Measurements from ENCODE around the gene NUP210L. TPM values are rescaled to one million over a fixed set of nuclear protein-coding genes. Genes with fewer than 3 reads are reported as not detected.

NUP210L gene
- total and polyA plus RNA-seq, 9 of the 15 experiments (the other 6 are each of a cell fraction or from before 2014, with no cell fraction given) = 0.01 to 0.04 TPM; not detected in 7

GRCh38 chr1:154181944-154182343, 27.1 kb upstream of the NUP210L start:
- no peak for DNase-seq (ENCODE audit: extremely low read depth in 1 of 4, low spot score in 3 of 4)
- TF ChIP-seq ESRRB (CRISPR knock-in tag; IDR thresholded peaks at IDR 0.05; ENCODE audit: borderline replicate concordance) = no peak
- no peak for TF ChIP-seq TCF3 (CRISPR knock-in tag; IDR thresholded peaks at IDR 0.05)
- no peak for TF ChIP-seq MEIS2 (IDR thresholded peaks at IDR 0.05; ENCODE audit: partially characterized antibody)
- no peak for TF ChIP-seq EWSR1 (IDR thresholded peaks at IDR 0.05; ENCODE audit: borderline replicate concordance, low read depth, partially characterized antibody)
- TF ChIP-seq CREB1 (IDR thresholded peaks at IDR 0.05) = no peak
- 0 out of 2 replicates have a peak, but pooled peaks have one; percentile 26 for TF ChIP-seq CREB1 (CRISPR knock-in tag; IDR thresholded peaks at IDR 0.05)
- 0 out of 2 replicates have a peak, but pooled peaks have one; percentile 15 for TF ChIP-seq MECOM (CRISPR knock-in tag; IDR thresholded peaks at IDR 0.05)
- TF ChIP-seq ZNF830 (CRISPR knock-in tag; IDR thresholded peaks at IDR 0.05) = no peak
- TF ChIP-seq LCOR (CRISPR knock-in tag; IDR thresholded peaks at IDR 0.05) = 0 out of 2 replicates have a peak, but pooled peaks have one; percentile 17
- peak; percentile 54; the same call in 1 of the 2 replicates for TF ChIP-seq EGR1 (conservative IDR thresholded peaks at IDR 0.05)
- no peak for TF ChIP-seq NCOA6 (IDR thresholded peaks at IDR 0.05)
- TF ChIP-seq ZNF512 (tag; IDR thresholded peaks at IDR 0.05) = no peak
- TF ChIP-seq NR2C2 (CRISPR knock-in tag; IDR thresholded peaks at IDR 0.05) = 0 out of 2 replicates have a peak, but pooled peaks have one; percentile 33
- TF ChIP-seq NR2C2 (tag; IDR thresholded peaks at IDR 0.05) = no peak
- TF ChIP-seq MLLT1 (IDR thresholded peaks at IDR 0.05) = no peak
- no peak for TF ChIP-seq CEBPZ (IDR thresholded peaks at IDR 0.05; ENCODE audit: borderline replicate concordance, low read depth, low read length)
- TF ChIP-seq ZNF354B (CRISPR knock-in tag; IDR thresholded peaks at IDR 0.05) = no peak

More at GRCh38 chr1:154181944-154182343, 27.1 kb upstream of the NUP210L start:
- peak overlapping the region; percentile 94 for H3K4me2 ChIP-seq (ENCODE audit: insufficient read depth, low read length)
- no peaks in the 10 kb centered on the region; the same call in 1 of the 2 replicates for H3K9me3 ChIP-seq (replicated peaks; ENCODE audit: control insufficient read depth, insufficient read depth, low read depth, low read length)
- FAIRE-seq (peak; percentile 55), ATAC-seq (no peak)
- in situ Hi-C loops (cut with MboI) (no loop called here), intact Hi-C loops (cut with micrococcal nuclease) (loop anchor here (2.0 to 5.0 kb wide), 3 partner anchors 23 to 190 kb away; partner anchors contain the start of gene RPS27)
- H3K79me2 ChIP-seq (ENCODE audit: control insufficient read depth, insufficient read depth, low read length) = peaks cover 61% of the 10 kb centered on the region
- 0 out of 2 replicates have a peak overlapping the region, but pooled peaks have one; percentile 90 for H2AFZ ChIP-seq (ENCODE audit: low read depth, low read length)
- BruUV-seq (replicated peaks) = no TSS peak
- no peaks in the 10 kb centered on the region for H3K9me1 ChIP-seq (ENCODE audit: control insufficient read depth, insufficient read depth, low read length)
- peak overlapping the region; percentile 71 for H3K4me3 ChIP-seq
- peaks cover 55% of the 10 kb centered on the region for H4K20me1 ChIP-seq (replicated peaks; ENCODE audit: control insufficient read depth, insufficient read depth, low read length)
- H3K4me1 ChIP-seq (replicated peaks in 1 of 2; ENCODE audit: control insufficient read depth in 2 of 2, insufficient read depth in 2 of 2, low read length in 2 of 2) = peaks cover 28 to 58% of the 10 kb centered on the region in 2 experiments
- H3K36me3 ChIP-seq (ENCODE audit: control insufficient read depth, insufficient read depth, low read length) = peaks cover 43% of the 10 kb centered on the region
- peak overlapping the region; percentile 90 for H3K27ac ChIP-seq (ENCODE audit: extremely low read depth, low read depth, low read length)
- ChIA-PET CTCF (ENCODE audit: low intra/inter-chr PET ratio) (no interaction called here), POLR2A (interaction anchor here (0.5 to 2.5 kb wide), 9 partner anchors 9 to 1512 kb away, joined by 3 to 11 read pairs (median 5); partner anchors contain the start of gene RPS27)
- no peaks in the 10 kb centered on the region for H3K27me3 ChIP-seq (ENCODE audit: control insufficient read depth in 2 of 2, insufficient read depth in 2 of 2, low read length in 2 of 2)
- 0% methylated on average over 6 of the region's 6 CpGs for WGBS (ENCODE audit: insufficient coverage, low coverage, missing lambda C conversion rate)
- peak overlapping the region; percentile 77 to 94 for H3K9ac ChIP-seq (ENCODE audit: insufficient read depth in 1 of 2, low read depth in 2 of 2, low read length in 2 of 2)

All from K562 (cell line).